ENCODE results near the gene TUBGCP5. TPM values are rescaled to one million over a fixed set of nuclear protein-coding genes. Genes with fewer than 3 reads are reported as not detected.

Gene TUBGCP5
- total and polyA plus RNA-seq, 10 of the 15 experiments (the other 5 are each of a cell fraction or from before 2014, with no cell fraction given): 6.4 to 29.2 (median 20.2) TPM

DNA sequence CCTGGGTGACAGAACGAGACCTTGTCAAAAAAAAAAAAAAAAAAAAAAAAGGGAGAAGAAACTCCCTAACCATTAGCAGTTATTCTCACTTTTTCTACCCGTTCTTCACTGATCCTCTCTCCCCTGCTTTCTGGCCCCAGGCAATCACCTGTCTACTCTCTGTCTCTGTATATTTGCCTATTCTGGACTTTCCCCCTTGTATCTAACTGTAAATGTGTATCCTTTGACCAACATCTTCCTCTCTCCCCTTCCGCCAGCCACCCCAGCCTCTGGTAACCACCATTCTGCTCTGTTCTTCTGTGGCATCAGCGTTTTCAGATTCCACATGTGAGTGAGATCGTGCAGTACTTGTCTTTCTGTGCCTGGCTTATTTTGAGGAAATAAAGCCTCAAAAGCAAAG is 66.1 kb downstream of the TUBGCP5 start:
- CTCF ChIA-PET: no interaction called here
- FAIRE-seq: no peak
- SMC1A ChIA-PET (ENCODE audit: uncharacterized antibody, unreplicated experiment): no interaction called here
- peak; percentile 91 for ATAC-seq
- Histone ChIP-seq H3K79me2 (ENCODE audit: control insufficient read depth, insufficient read depth, low read length) (peaks cover 34% of the 10 kb centered on the region), H3K4me3 (no peak overlapping the region), H3K4me1 (ENCODE audit: control insufficient read depth, insufficient read depth, low read length) (peaks cover 19% of the 10 kb centered on the region), H3K27me3 (replicated peaks in 1 of 2; ENCODE audit: control insufficient read depth in 2 of 2, insufficient read depth in 2 of 2, low read length in 1 of 2) (no peaks in the 10 kb centered on the region), H3K27ac (ENCODE audit: control insufficient read depth, insufficient read depth) (peak overlapping the region; percentile 12), H4K20me1 (ENCODE audit: control insufficient read depth, insufficient read depth) (no peaks in the 10 kb centered on the region), H3K4me2 (ENCODE audit: control insufficient read depth, insufficient read depth) (peak overlapping the region; percentile 35; the same call in 1 of the 2 replicates), H3K9ac (ENCODE audit: control insufficient read depth, insufficient read depth, low read length) (no peak overlapping the region), H2AFZ (ENCODE audit: control insufficient read depth, low read depth, low read length) (no peak overlapping the region), H3K9me3 (replicated peaks; ENCODE audit: control insufficient read depth, insufficient read depth, low read length) (no peaks in the 10 kb centered on the region; the same call in 1 of the 3 replicates), H3K36me3 (ENCODE audit: control insufficient read depth in 2 of 2, insufficient read depth in 2 of 2, low read length in 1 of 2) (no peaks in the 10 kb centered on the region)
- peak; percentile 42 for DNase-seq (ENCODE audit: low read depth, low spot score)
- RAD21 ChIA-PET (ENCODE audit: unreplicated experiment): no interaction called here
- in situ Hi-C loops (cut with MboI): no loop called here
- WGBS (ENCODE audit: insufficient coverage, insufficient replicate concordance, low lambda C conversion rate, missing lambda C conversion rate): 43% methylated on average over 4 of the region's 5 CpGs
- intact Hi-C loops (cut with micrococcal nuclease; ENCODE audit: unreplicated experiment): loop anchor here (10.0 kb wide), 1 partner anchor 118 kb away; no protein-coding TSS in a partner anchor
- POLR2A ChIA-PET: no interaction called here
- TF ChIP-seq CBFB (IDR thresholded peaks at IDR 0.05; ENCODE audit: low read depth) (no peak), ZNF384 (IDR thresholded peaks at IDR 0.05; ENCODE audit: borderline replicate concordance, low read depth, low read length) (0 out of 2 replicates have a peak, but pooled peaks have one; percentile 26), RB1 (IDR thresholded peaks at IDR 0.05; ENCODE audit: borderline replicate concordance) (no peak), NBN (IDR thresholded peaks at IDR 0.05) (0 out of 2 replicates have a peak, but pooled peaks have one; percentile 43)
- TF ChIP-seq, protein P1, sequence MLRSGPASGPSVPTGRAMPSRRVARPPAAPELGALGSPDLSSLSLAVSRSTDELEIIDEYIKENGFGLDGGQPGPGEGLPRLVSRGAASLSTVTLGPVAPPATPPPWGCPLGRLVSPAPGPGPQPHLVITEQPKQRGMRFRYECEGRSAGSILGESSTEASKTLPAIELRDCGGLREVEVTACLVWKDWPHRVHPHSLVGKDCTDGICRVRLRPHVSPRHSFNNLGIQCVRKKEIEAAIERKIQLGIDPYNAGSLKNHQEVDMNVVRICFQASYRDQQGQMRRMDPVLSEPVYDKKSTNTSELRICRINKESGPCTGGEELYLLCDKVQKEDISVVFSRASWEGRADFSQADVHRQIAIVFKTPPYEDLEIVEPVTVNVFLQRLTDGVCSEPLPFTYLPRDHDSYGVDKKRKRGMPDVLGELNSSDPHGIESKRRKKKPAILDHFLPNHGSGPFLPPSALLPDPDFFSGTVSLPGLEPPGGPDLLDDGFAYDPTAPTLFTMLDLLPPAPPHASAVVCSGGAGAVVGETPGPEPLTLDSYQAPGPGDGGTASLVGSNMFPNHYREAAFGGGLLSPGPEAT (IDR thresholded peaks at IDR 0.05; ENCODE audit: low read depth): peak; percentile 31; the same call in 1 of the 2 replicates
- no TSS peak for BruUV-seq (replicated peaks)

DNA sequence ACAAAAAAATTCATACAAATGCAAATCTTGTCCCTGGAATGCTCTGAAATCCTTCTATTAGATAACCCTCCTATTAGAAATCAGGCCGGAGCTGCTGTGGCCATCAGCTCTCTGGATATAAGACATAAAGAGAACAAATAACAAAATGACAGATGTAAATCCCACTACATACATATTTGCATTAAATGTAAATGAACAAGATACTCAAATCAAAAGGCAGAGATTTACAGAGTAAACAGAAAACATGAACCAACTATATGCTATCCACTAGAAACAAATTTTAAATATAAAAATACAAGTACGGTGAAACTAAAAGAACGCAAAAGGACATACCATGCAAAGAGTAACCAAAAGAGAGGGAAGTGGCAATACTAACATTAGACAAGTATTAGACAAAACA is 69.9 kb downstream of the TUBGCP5 start:
- Histone ChIP-seq H3K9me3 (replicated peaks; ENCODE audit: control insufficient read depth, insufficient read depth, low read length) (no peaks in the 10 kb centered on the region; the same call in 1 of the 3 replicates), H3K36me3 (ENCODE audit: control insufficient read depth in 2 of 2, insufficient read depth in 2 of 2, low read length in 1 of 2) (no peaks in the 10 kb centered on the region; a peak in 1 of 4 replicates), H3K4me1 (ENCODE audit: control insufficient read depth, insufficient read depth, low read length) (peaks cover 16% of the 10 kb centered on the region), H4K20me1 (ENCODE audit: control insufficient read depth, insufficient read depth) (no peaks in the 10 kb centered on the region), H3K4me2 (ENCODE audit: control insufficient read depth, insufficient read depth) (no peak overlapping the region), H3K4me3 (no peak overlapping the region), H3K27ac (ENCODE audit: control insufficient read depth, insufficient read depth) (no peak overlapping the region), H3K27me3 (replicated peaks in 1 of 2; ENCODE audit: control insufficient read depth in 2 of 2, insufficient read depth in 2 of 2, low read length in 1 of 2) (no peaks in the 10 kb centered on the region), H3K9ac (ENCODE audit: control insufficient read depth, insufficient read depth, low read length) (no peak overlapping the region), H3K79me2 (ENCODE audit: control insufficient read depth, insufficient read depth, low read length) (peaks cover 34% of the 10 kb centered on the region), H2AFZ (ENCODE audit: control insufficient read depth, low read depth, low read length) (no peak overlapping the region)
- DNase-seq (ENCODE audit: low read depth, low spot score) (no peak), ATAC-seq (no peak), FAIRE-seq (no peak)
- ChIA-PET SMC1A (ENCODE audit: uncharacterized antibody, unreplicated experiment) (no interaction called here), CTCF (interaction anchor here (0.6 kb wide), 1 partner anchor 28 kb away, joined by 4 read pairs; no protein-coding TSS in a partner anchor), RAD21 (ENCODE audit: unreplicated experiment) (no interaction called here), POLR2A (no interaction called here)
- BruUV-seq (replicated peaks): no TSS peak
- intact Hi-C loops (cut with micrococcal nuclease; ENCODE audit: unreplicated experiment) (no loop called here), in situ Hi-C loops (cut with MboI) (no loop called here)
- WGBS (ENCODE audit: insufficient coverage, insufficient replicate concordance, low lambda C conversion rate, missing lambda C conversion rate): 96% methylated on average over 3 of the region's 3 CpGs
- TF ChIP-seq, protein P2, sequence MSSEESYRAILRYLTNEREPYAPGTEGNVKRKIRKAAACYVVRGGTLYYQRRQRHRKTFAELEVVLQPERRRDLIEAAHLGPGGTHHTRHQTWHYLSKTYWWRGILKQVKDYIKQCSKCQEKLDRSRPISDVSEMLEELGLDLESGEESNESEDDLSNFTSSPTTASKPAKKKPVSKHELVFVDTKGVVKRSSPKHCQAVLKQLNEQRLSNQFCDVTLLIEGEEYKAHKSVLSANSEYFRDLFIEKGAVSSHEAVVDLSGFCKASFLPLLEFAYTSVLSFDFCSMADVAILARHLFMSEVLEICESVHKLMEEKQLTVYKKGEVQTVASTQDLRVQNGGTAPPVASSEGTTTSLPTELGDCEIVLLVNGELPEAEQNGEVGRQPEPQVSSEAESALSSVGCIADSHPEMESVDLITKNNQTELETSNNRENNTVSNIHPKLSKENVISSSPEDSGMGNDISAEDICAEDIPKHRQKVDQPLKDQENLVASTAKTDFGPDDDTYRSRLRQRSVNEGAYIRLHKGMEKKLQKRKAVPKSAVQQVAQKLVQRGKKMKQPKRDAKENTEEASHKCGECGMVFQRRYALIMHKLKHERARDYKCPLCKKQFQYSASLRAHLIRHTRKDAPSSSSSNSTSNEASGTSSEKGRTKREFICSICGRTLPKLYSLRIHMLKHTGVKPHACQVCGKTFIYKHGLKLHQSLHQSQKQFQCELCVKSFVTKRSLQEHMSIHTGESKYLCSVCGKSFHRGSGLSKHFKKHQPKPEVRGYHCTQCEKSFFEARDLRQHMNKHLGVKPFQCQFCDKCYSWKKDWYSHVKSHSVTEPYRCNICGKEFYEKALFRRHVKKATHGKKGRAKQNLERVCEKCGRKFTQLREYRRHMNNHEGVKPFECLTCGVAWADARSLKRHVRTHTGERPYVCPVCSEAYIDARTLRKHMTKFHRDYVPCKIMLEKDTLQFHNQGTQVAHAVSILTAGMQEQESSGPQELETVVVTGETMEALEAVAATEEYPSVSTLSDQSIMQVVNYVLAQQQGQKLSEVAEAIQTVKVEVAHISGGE (CRISPR knock-in tag; IDR thresholded peaks at IDR 0.05): no peak
- no peak for TF ChIP-seq RCOR1 (conservative IDR thresholded peaks at IDR 0.05; ENCODE audit: low read depth, low read length)
- TF ChIP-seq, protein P3, sequence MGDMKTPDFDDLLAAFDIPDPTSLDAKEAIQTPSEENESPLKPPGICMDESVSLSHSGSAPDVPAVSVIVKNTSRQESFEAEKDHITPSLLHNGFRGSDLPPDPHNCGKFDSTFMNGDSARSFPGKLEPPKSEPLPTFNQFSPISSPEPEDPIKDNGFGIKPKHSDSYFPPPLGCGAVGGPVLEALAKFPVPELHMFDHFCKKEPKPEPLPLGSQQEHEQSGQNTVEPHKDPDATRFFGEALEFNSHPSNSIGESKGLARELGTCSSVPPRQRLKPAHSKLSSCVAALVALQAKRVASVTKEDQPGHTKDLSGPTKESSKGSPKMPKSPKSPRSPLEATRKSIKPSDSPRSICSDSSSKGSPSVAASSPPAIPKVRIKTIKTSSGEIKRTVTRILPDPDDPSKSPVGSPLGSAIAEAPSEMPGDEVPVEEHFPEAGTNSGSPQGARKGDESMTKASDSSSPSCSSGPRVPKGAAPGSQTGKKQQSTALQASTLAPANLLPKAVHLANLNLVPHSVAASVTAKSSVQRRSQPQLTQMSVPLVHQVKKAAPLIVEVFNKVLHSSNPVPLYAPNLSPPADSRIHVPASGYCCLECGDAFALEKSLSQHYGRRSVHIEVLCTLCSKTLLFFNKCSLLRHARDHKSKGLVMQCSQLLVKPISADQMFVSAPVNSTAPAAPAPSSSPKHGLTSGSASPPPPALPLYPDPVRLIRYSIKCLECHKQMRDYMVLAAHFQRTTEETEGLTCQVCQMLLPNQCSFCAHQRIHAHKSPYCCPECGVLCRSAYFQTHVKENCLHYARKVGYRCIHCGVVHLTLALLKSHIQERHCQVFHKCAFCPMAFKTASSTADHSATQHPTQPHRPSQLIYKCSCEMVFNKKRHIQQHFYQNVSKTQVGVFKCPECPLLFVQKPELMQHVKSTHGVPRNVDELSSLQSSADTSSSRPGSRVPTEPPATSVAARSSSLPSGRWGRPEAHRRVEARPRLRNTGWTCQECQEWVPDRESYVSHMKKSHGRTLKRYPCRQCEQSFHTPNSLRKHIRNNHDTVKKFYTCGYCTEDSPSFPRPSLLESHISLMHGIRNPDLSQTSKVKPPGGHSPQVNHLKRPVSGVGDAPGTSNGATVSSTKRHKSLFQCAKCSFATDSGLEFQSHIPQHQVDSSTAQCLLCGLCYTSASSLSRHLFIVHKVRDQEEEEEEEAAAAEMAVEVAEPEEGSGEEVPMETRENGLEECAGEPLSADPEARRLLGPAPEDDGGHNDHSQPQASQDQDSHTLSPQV (IDR thresholded peaks at IDR 0.05): no peak
